GM23338 (cell line): ENCODE data around the gene GCAT. TPM values are rescaled to one million over a fixed set of nuclear protein-coding genes. Genes with fewer than 3 reads are reported as not detected.

Source experiments
- ATAC-seq: fragments of 200-7000 bp; cut with Tn5 transposase; 3 replicates; pipeline ENCODE4 v1.9.1; 2020
- DNase-seq: peaks from one replicate; pipeline ENCODE4 v3.0.0-alpha.2; 2015; ENCODE audit warnings: low spot score
- H2AFZ ChIP-seq: fragments of 200-600 bp; sonication (generic); 2 replicates; pipeline ENCODE4 v1.8.0; 2016; ENCODE audit warnings: antibody characterized with exemption, mild to moderate bottlenecking, moderate library complexity
- H3F3A ChIP-seq: fragments of 200-600 bp; sonication (generic); replicated peaks from 2 replicates; pipeline ENCODE4 v1.8.0; 2017; ENCODE audit warnings: antibody characterized with exemption, mixed run types, low read depth
- H3K27ac ChIP-seq: fragments of 200-600 bp; sonication (generic); 2 replicates; pipeline ENCODE4 v1.6.1; 2016; ENCODE audit warnings: low read depth
- H3K27me3 ChIP-seq: fragments of 200-600 bp; sonication (generic); 2 replicates; pipeline ENCODE4 v1.8.0; 2016; ENCODE audit warnings: mild to moderate bottlenecking, mixed run types, moderate library complexity; ENCODE audit not compliant: insufficient read depth
- H3K36me3 ChIP-seq: fragments of 200-600 bp; sonication (generic); 2 replicates; pipeline ENCODE4 v1.8.0; 2016; ENCODE audit warnings: mild to moderate bottlenecking; ENCODE audit not compliant: insufficient read depth
- H3K4me1 ChIP-seq: fragments of 200-600 bp; sonication (generic); 2 replicates; pipeline ENCODE4 v1.8.0; 2016; ENCODE audit warnings: mild to moderate bottlenecking, moderate library complexity; ENCODE audit not compliant: insufficient read depth
- H3K4me2 ChIP-seq: fragments of 200-600 bp; sonication (generic); 2 replicates; pipeline ENCODE4 v1.7.1; 2017; ENCODE audit warnings: mixed run types
- H3K4me3 ChIP-seq: fragments of 200-600 bp; sonication (generic); 2 replicates; pipeline ENCODE4 v1.6.1; 2016; ENCODE audit warnings: mixed run types
- H3K79me2 ChIP-seq: fragments of 200-600 bp; sonication (generic); replicated peaks from 2 replicates; pipeline ENCODE4 v1.8.0; 2017; ENCODE audit warnings: mild to moderate bottlenecking; ENCODE audit not compliant: insufficient read depth
- H3K9me2 ChIP-seq: fragments of 200-600 bp; sonication (generic); 2 replicates; pipeline ENCODE4 v1.8.0; 2017; ENCODE audit not compliant: insufficient read depth
- H4K20me1 ChIP-seq: fragments of 200-600 bp; sonication (generic); replicated peaks from 2 replicates; pipeline ENCODE4 v1.8.0; 2017; ENCODE audit warnings: mild to moderate bottlenecking; ENCODE audit not compliant: insufficient read depth
- H3K27ac Mint-ChIP-seq: 2 replicates; pipeline ENCODE4 v1.8.0; 2020; ENCODE audit warnings: inconsistent platforms, mild to moderate bottlenecking, moderate library complexity, mixed read lengths
- H3K27me3 Mint-ChIP-seq: 3 replicates; pipeline ENCODE4 v1.8.0; 2022; ENCODE audit warnings: low read depth, mild to moderate bottlenecking, moderate library complexity, mixed read lengths, inconsistent platforms; ENCODE audit not compliant: insufficient read depth, poor library complexity
- H3K36me3 Mint-ChIP-seq: 3 replicates; pipeline ENCODE4 v1.8.0; 2021; ENCODE audit warnings: low read depth, mild to moderate bottlenecking, inconsistent platforms, moderate library complexity, mixed read lengths
- H3K4me1 Mint-ChIP-seq: 3 replicates; pipeline ENCODE4 v1.8.0; 2020; ENCODE audit warnings: mild to moderate bottlenecking, inconsistent platforms, mixed read lengths
- H3K4me3 Mint-ChIP-seq: 3 replicates; pipeline ENCODE4 v1.8.0; 2021; ENCODE audit warnings: moderate library complexity, mild to moderate bottlenecking, inconsistent platforms, mixed read lengths
- H3K9me3 Mint-ChIP-seq: 3 replicates; pipeline ENCODE4 v1.8.0; 2020; ENCODE audit warnings: moderate library complexity, mild to moderate bottlenecking, inconsistent platforms, mixed read lengths
- CREB1 ChIP-seq: fragments of 250-450 bp; sonication (Bioruptor Pico); IDR thresholded peaks from 2 replicates; pipeline ENCODE4 v1.5.0; 2020; ENCODE audit warnings: low read depth, mild to moderate bottlenecking, moderate library complexity
- EZH2 ChIP-seq: fragments of 200-600 bp; sonication (generic); IDR thresholded peaks from one replicate; pipeline ENCODE4 v1.8.0; 2017; ENCODE audit warnings: antibody characterized with exemption, mild to moderate bottlenecking, low read depth; ENCODE audit not compliant: unreplicated experiment
- EZH2phosphoT487 ChIP-seq: fragments of 200-600 bp; sonication (generic); IDR thresholded peaks from one replicate; pipeline ENCODE4 v1.8.1; 2018; ENCODE audit warnings: antibody characterized with exemption; ENCODE audit not compliant: unreplicated experiment
- JUNB ChIP-seq: IDR thresholded peaks from one replicate; pipeline ENCODE4 v1.6.1; 2016; ENCODE audit warnings: antibody characterized with exemption; ENCODE audit not compliant: unreplicated experiment
- NANOG ChIP-seq: IDR thresholded peaks from 2 replicates; pipeline ENCODE4 v1.6.1; 2016; ENCODE audit warnings: antibody characterized with exemption, borderline replicate concordance
- POLR2AphosphoS5 ChIP-seq: IDR thresholded peaks from 2 replicates; pipeline ENCODE4 v1.6.1; 2016; ENCODE audit warnings: antibody characterized with exemption, low read depth
- STAT1 ChIP-seq: IDR thresholded peaks from one replicate; pipeline ENCODE4 v1.6.1; 2016; ENCODE audit warnings: antibody characterized with exemption; ENCODE audit not compliant: unreplicated experiment
- ZNF114 ChIP-seq: fragments of 250-450 bp; sonication (Bioruptor Pico); IDR thresholded peaks from 2 replicates; pipeline ENCODE4 v1.5.0; 2020; ENCODE audit warnings: mild to moderate bottlenecking, moderate library complexity
- ZNF331 ChIP-seq: fragments of 250-450 bp; sonication (Bioruptor Pico); IDR thresholded peaks from 2 replicates; pipeline ENCODE4 v1.5.0; 2020; ENCODE audit warnings: low read depth, mild to moderate bottlenecking, moderate library complexity
- polyA plus RNA-seq: library from polyadenylated mRNA; unstranded; fragments of >200 nt; fragmentation: Nextera tagmentation; extraction: Ambion mirVana; gene quantifications from 2 replicates; pipeline ENCODE4 v1.2.1, GENCODE V29; 2016
- total RNA-seq: library from RNA; depleted of rRNA; stranded (reverse); fragments of >200 nt; shearing (Covaris generic); gene quantifications from 2 replicates; pipeline ENCODE4 v1.2.3, GENCODE V29; 2014
- TF ChIP-seq, protein P1 (sequence below): fragments of 250-450 bp; sonication (Bioruptor Pico); IDR thresholded peaks from 2 replicates; pipeline ENCODE4 v1.5.0; 2020; ENCODE audit warnings: mild to moderate bottlenecking, moderate library complexity
- TF ChIP-seq, protein P2 (sequence below): IDR thresholded peaks from one replicate; pipeline ENCODE4 v1.6.1; 2018; ENCODE audit warnings: antibody characterized with exemption; ENCODE audit not compliant: unreplicated experiment
- TF ChIP-seq, protein P3 (sequence below), 2 experiments: fragments of 200-600 bp in 1 of 2; sonication (generic) in 1 of 2; conservative IDR thresholded peaks; 2 replicates each; pipeline versions ENCODE4 v1.5.1 to v1.6.1; 2016 to 2017; ENCODE audit warnings: antibody characterized with exemption in 2 of 2, low read depth in 2 of 2, mild to moderate bottlenecking in 2 of 2, moderate library complexity in 1 of 2
- TF ChIP-seq, protein P4 (sequence below): IDR thresholded peaks from 2 replicates; pipeline ENCODE4 v1.6.1; 2016; ENCODE audit warnings: antibody characterized with exemption

Gene GCAT
- total and polyA plus RNA-seq, 2 experiments from 2014 or later = 36.8 to 61.3 TPM

DNA sequence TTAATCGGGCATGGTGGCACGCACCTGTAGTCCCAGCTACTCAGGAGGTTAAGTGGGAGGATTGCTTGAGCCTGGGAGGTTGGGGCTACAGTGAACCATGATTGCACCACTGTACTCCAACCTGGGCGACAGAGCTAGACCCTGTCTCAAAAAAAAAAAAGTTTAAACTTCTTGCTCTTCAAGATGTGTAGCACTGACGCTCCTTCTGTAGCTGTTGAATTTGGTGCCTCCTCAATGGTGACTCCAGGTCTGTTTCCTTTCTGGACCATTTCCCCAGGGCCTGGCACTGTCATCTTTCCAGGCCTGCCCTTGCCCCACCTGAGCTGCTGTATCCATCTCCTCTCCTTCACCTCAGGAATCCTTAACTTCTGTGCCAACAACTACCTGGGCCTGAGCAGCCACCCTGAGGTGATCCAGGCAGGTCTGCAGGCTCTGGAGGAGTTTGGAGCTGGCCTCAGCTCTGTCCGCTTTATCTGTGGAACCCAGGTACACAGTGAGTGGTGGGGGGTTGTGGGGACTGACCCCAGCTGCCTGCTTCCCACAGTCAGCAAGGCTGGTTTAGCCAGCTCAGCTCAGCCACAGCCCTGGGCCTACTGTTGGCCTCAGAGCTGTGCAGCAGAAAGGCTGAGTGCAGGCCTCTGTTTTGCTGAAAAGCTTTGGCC, 2.1 kb downstream of the GCAT start:
- Histone ChIP-seq H3F3A (peaks cover 11% of the 10 kb centered on the region), H3K27ac (no peak overlapping the region), H3K4me2 (no peak overlapping the region), H3K9me2 (no peaks in the 10 kb centered on the region), H3K4me3 (no peak overlapping the region), H3K27me3 (peaks cover 41% of the 10 kb centered on the region), H2AFZ (no peak overlapping the region), H3K36me3 (peaks cover 4% of the 10 kb centered on the region; the same call in 1 of the 2 replicates), H3K4me1 (peaks cover 21% of the 10 kb centered on the region), H3K79me2 (0 out of 2 replicates have a peak, but pooled peaks cover 6% of the 10 kb centered on the region), H4K20me1 (peaks cover 5% of the 10 kb centered on the region)
- H3K27me3 Mint-ChIP-seq = peaks cover 37% of the 10 kb centered on the region
- no peak overlapping the region for H3K27ac Mint-ChIP-seq
- DNase-seq (no peak), ATAC-seq (no peak)
- H3K9me3 Mint-ChIP-seq = no peaks in the 10 kb centered on the region
- H3K4me1 Mint-ChIP-seq = peaks cover 15% of the 10 kb centered on the region
- H3K36me3 Mint-ChIP-seq = peaks cover 16% of the 10 kb centered on the region
- TF ChIP-seq NANOG (no peak), JUNB (no peak), EZH2 (no peak), CREB1 (CRISPR knock-in tag) (no peak), ZNF114 (CRISPR knock-in tag) (no peak), POLR2AphosphoS5 (no peak), ZNF331 (CRISPR knock-in tag) (no peak), STAT1 (no peak), EZH2phosphoT487 (no peak)
- TF ChIP-seq, protein P1, sequence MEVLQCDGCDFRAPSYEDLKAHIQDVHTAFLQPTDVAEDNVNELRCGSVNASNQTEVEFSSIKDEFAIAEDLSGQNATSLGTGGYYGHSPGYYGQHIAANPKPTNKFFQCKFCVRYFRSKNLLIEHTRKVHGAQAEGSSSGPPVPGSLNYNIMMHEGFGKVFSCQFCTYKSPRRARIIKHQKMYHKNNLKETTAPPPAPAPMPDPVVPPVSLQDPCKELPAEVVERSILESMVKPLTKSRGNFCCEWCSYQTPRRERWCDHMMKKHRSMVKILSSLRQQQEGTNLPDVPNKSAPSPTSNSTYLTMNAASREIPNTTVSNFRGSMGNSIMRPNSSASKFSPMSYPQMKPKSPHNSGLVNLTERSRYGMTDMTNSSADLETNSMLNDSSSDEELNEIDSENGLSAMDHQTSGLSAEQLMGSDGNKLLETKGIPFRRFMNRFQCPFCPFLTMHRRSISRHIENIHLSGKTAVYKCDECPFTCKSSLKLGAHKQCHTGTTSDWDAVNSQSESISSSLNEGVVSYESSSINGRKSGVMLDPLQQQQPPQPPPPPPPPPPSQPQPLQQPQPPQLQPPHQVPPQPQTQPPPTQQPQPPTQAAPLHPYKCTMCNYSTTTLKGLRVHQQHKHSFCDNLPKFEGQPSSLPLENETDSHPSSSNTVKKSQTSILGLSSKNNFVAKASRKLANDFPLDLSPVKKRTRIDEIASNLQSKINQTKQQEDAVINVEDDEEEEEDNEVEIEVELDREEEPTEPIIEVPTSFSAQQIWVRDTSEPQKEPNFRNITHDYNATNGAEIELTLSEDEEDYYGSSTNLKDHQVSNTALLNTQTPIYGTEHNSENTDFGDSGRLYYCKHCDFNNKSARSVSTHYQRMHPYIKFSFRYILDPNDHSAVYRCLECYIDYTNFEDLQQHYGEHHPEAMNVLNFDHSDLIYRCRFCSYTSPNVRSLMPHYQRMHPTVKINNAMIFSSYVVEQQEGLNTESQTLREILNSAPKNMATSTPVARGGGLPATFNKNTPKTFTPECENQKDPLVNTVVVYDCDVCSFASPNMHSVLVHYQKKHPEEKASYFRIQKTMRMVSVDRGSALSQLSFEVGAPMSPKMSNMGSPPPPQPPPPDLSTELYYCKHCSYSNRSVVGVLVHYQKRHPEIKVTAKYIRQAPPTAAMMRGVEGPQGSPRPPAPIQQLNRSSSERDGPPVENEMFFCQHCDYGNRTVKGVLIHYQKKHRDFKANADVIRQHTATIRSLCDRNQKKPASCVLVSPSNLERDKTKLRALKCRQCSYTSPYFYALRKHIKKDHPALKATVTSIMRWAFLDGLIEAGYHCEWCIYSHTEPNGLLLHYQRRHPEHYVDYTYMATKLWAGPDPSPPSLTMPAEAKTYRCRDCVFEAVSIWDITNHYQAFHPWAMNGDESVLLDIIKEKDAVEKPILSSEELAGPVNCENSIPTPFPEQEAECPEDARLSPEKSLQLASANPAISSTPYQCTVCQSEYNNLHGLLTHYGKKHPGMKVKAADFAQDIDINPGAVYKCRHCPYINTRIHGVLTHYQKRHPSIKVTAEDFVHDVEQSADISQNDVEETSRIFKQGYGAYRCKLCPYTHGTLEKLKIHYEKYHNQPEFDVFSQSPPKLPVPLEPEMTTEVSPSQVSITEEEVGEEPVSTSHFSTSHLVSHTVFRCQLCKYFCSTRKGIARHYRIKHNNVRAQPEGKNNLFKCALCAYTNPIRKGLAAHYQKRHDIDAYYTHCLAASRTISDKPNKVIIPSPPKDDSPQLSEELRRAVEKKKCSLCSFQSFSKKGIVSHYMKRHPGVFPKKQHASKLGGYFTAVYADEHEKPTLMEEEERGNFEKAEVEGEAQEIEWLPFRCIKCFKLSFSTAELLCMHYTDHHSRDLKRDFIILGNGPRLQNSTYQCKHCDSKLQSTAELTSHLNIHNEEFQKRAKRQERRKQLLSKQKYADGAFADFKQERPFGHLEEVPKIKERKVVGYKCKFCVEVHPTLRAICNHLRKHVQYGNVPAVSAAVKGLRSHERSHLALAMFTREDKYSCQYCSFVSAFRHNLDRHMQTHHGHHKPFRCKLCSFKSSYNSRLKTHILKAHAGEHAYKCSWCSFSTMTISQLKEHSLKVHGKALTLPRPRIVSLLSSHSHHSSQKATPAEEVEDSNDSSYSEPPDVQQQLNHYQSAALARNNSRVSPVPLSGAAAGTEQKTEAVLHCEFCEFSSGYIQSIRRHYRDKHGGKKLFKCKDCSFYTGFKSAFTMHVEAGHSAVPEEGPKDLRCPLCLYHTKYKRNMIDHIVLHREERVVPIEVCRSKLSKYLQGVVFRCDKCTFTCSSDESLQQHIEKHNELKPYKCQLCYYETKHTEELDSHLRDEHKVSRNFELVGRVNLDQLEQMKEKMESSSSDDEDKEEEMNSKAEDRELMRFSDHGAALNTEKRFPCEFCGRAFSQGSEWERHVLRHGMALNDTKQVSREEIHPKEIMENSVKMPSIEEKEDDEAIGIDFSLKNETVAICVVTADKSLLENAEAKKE = no peak
- TF ChIP-seq, protein P2, sequence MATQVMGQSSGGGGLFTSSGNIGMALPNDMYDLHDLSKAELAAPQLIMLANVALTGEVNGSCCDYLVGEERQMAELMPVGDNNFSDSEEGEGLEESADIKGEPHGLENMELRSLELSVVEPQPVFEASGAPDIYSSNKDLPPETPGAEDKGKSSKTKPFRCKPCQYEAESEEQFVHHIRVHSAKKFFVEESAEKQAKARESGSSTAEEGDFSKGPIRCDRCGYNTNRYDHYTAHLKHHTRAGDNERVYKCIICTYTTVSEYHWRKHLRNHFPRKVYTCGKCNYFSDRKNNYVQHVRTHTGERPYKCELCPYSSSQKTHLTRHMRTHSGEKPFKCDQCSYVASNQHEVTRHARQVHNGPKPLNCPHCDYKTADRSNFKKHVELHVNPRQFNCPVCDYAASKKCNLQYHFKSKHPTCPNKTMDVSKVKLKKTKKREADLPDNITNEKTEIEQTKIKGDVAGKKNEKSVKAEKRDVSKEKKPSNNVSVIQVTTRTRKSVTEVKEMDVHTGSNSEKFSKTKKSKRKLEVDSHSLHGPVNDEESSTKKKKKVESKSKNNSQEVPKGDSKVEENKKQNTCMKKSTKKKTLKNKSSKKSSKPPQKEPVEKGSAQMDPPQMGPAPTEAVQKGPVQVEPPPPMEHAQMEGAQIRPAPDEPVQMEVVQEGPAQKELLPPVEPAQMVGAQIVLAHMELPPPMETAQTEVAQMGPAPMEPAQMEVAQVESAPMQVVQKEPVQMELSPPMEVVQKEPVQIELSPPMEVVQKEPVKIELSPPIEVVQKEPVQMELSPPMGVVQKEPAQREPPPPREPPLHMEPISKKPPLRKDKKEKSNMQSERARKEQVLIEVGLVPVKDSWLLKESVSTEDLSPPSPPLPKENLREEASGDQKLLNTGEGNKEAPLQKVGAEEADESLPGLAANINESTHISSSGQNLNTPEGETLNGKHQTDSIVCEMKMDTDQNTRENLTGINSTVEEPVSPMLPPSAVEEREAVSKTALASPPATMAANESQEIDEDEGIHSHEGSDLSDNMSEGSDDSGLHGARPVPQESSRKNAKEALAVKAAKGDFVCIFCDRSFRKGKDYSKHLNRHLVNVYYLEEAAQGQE = no peak
- TF ChIP-seq, protein P3, sequence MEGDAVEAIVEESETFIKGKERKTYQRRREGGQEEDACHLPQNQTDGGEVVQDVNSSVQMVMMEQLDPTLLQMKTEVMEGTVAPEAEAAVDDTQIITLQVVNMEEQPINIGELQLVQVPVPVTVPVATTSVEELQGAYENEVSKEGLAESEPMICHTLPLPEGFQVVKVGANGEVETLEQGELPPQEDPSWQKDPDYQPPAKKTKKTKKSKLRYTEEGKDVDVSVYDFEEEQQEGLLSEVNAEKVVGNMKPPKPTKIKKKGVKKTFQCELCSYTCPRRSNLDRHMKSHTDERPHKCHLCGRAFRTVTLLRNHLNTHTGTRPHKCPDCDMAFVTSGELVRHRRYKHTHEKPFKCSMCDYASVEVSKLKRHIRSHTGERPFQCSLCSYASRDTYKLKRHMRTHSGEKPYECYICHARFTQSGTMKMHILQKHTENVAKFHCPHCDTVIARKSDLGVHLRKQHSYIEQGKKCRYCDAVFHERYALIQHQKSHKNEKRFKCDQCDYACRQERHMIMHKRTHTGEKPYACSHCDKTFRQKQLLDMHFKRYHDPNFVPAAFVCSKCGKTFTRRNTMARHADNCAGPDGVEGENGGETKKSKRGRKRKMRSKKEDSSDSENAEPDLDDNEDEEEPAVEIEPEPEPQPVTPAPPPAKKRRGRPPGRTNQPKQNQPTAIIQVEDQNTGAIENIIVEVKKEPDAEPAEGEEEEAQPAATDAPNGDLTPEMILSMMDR (conservative IDR thresholded peaks at IDR 0.05; ENCODE audit: low read depth in 2 of 2) = no peak
- TF ChIP-seq, protein P4, sequence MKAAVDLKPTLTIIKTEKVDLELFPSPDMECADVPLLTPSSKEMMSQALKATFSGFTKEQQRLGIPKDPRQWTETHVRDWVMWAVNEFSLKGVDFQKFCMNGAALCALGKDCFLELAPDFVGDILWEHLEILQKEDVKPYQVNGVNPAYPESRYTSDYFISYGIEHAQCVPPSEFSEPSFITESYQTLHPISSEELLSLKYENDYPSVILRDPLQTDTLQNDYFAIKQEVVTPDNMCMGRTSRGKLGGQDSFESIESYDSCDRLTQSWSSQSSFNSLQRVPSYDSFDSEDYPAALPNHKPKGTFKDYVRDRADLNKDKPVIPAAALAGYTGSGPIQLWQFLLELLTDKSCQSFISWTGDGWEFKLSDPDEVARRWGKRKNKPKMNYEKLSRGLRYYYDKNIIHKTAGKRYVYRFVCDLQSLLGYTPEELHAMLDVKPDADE = no peak
- peak overlapping the region; percentile 46; the same call in 1 of the 3 replicates for H3K4me3 Mint-ChIP-seq
